GM12891 (cell line): ENCODE results near the gene TULP4.

Source experiments
- PAX5 ChIP-seq: IDR thresholded peaks from 2 replicates; pipeline ENCODE4 v1.6.1; 2011; ENCODE audit warnings: low read length, moderate library complexity, mild to moderate bottlenecking; ENCODE audit not compliant: insufficient read depth, severe bottlenecking
- POLR2A ChIP-seq: IDR thresholded peaks from 2 replicates; pipeline ENCODE4 v1.6.1; 2011; ENCODE audit warnings: low read depth, low read length, control low read depth
- POLR2AphosphoS5 ChIP-seq: IDR thresholded peaks from 2 replicates; pipeline ENCODE4 v1.6.1; 2011; ENCODE audit warnings: low read depth, low read length, control low read depth
- POU2F2 ChIP-seq: IDR thresholded peaks from 2 replicates; pipeline ENCODE4 v1.6.1; 2011; ENCODE audit warnings: low read depth, mild to moderate bottlenecking, control low read depth, low read length, moderate library complexity
- SPI1 ChIP-seq: IDR thresholded peaks from 2 replicates; pipeline ENCODE4 v1.6.1; 2011; ENCODE audit warnings: low read depth, low read length, control low read depth
- TAF1 ChIP-seq: IDR thresholded peaks from 2 replicates; pipeline ENCODE4 v1.6.1; 2011; ENCODE audit warnings: low read depth, low read length, control low read depth

DNA sequence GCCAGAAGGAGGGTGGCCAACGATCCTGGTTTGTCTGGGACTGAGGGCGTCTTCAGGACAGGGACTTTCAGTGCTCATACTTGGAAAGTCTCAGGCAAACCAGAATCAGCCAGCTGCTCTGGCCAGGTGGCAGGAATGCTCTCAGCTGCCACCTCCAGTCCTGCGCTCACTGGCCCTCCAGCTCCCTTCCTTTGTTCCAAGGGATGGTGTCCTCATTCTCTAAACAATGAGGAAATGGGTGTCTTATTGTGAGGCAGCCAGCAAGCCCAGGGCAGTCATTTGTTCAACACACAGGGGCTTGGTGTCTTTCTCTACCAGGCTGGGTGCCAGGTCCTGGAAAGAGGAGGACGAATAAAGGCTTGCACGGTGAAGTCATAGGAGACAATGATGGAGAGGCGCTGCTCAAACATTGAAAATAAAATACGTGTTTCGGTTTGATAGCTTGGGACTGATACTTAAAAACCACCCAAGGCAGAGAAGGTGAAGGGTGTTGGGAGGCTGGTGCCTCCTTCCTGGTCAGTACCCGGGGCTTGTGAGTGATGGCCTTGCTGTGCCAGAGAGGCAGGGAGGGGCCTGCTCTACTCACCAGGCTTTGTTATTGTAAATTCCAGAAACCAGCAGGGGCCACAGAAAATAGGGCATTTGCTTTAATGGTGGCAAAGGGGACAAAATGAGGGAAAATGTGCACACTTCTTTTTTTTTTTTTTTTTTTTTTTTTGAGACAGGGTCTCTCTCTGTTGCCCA is 236.3 kb downstream of the TULP4 start:
- TF ChIP-seq POLR2AphosphoS5 (no peak), POLR2A (no peak), TAF1 (no peak), SPI1 (no peak), PAX5 (no peak), POU2F2 (no peak)
